Measurements from ENCODE around the gene ALOX5AP.
A peak's percentile ranks its signal among the peaks of the same experiment; 100 is the strongest.
"Not testable (repeated sequence)": the region's sequence is repeated elsewhere in the genome, so short reads cannot be mapped to it uniquely, and the experiment has no call there.

The ALOX5AP gene

GRCh38 chr13:30737511-30738337 lies 2.4 kb downstream of the ALOX5AP start:
- DNase-seq (ENCODE audit: low read depth in 2 of 2, low spot score in 1 of 2), result no peak

- DNase-seq (ENCODE audit: low read depth in 2 of 2, low spot score in 1 of 2), result no peak
These were observed 3.3 kb downstream of the ALOX5AP start for GRCh38 chr13:30738526-30739236.

- DNase-seq (ENCODE audit: low read depth in 2 of 2, low spot score in 1 of 2), result no peak
These were observed 3.8 kb downstream of the ALOX5AP start for GRCh38 chr13:30739237-30739528.

GRCh38 chr13:30739761-30740642 lies 4.7 kb downstream of the ALOX5AP start:
- peak; percentile 32 to 59 for DNase-seq (ENCODE audit: low read depth in 2 of 2, low spot score in 1 of 2)

- DNase-seq (ENCODE audit: low read depth in 2 of 2, low spot score in 1 of 2), result no peak
These were observed 7.6 kb downstream of the ALOX5AP start for GRCh38 chr13:30742901-30743300.

GRCh38 chr13:30743319-30744055 lies 8.1 kb downstream of the ALOX5AP start:
- DNase-seq (ENCODE audit: low read depth in 2 of 2, low spot score in 1 of 2), result no peak

GRCh38 chr13:30744056-30744680 lies 8.8 kb downstream of the ALOX5AP start:
- peak; percentile 61 to 80 for DNase-seq (ENCODE audit: low read depth in 2 of 2, low spot score in 1 of 2)

- no peak for DNase-seq (ENCODE audit: low read depth in 2 of 2, low spot score in 1 of 2)
These were observed 9.3 kb downstream of the ALOX5AP start for GRCh38 chr13:30744681-30745077.

GRCh38 chr13:30745906-30746686 lies 10.8 kb downstream of the ALOX5AP start:
- DNase-seq (ENCODE audit: low read depth in 2 of 2, low spot score in 1 of 2), result no peak

- DNase-seq (ENCODE audit: low read depth in 2 of 2, low spot score in 1 of 2), result no peak
These were observed 11.4 kb downstream of the ALOX5AP start for GRCh38 chr13:30746791-30747190.

- not testable (repeated sequence) for DNase-seq (ENCODE audit: low read depth in 2 of 2, low spot score in 1 of 2)
These were observed 12.5 kb downstream of the ALOX5AP start for GRCh38 chr13:30747845-30748244.

- no peak for DNase-seq (ENCODE audit: low read depth in 2 of 2, low spot score in 1 of 2)
These were observed 13.4 kb downstream of the ALOX5AP start for GRCh38 chr13:30748717-30749116.

- no peak for DNase-seq (ENCODE audit: low read depth in 2 of 2, low spot score in 1 of 2)
These were observed 14.7 kb downstream of the ALOX5AP start for GRCh38 chr13:30750036-30750435.

GRCh38 chr13:30751183-30751933 lies 16.0 kb downstream of the ALOX5AP start:
- no peak for DNase-seq (ENCODE audit: low read depth in 2 of 2, low spot score in 1 of 2)

GRCh38 chr13:30752201-30752797 lies 17.0 kb downstream of the ALOX5AP start:
- no peak for DNase-seq (ENCODE audit: low read depth in 2 of 2, low spot score in 1 of 2)

GRCh38 chr13:30753030-30753616 lies 17.8 kb downstream of the ALOX5AP start:
- no peak for DNase-seq (ENCODE audit: low read depth in 2 of 2, low spot score in 1 of 2)

GRCh38 chr13:30755678-30756077 lies 20.3 kb downstream of the ALOX5AP start:
- no peak for DNase-seq (ENCODE audit: low read depth in 2 of 2, low spot score in 1 of 2)

GRCh38 chr13:30757026-30757742 lies 21.8 kb downstream of the ALOX5AP start:
- DNase-seq (ENCODE audit: low read depth in 2 of 2, low spot score in 1 of 2), result no peak

All from stimulated activated CD8-positive, alpha-beta memory T cell treated with anti-CD3 and anti-CD28 coated beads, Interleukin-4, amount 100 ng/mL, for 4 hours (primary cell).